OCI-LY7 (cell line): ENCODE results near the gene OASL. TPM values are rescaled to one million over a fixed set of nuclear protein-coding genes. Genes with fewer than 3 reads are reported as not detected.

Experiments used
- BruUV-seq: library from RNA; stranded (reverse); fragments of 400-500 nt; replicated peaks from 2 replicates; lab custom pipeline; 2021; lab: Mats Ljungman, UMichigan
- CTCF ChIA-PET: fragments of 300-600 bp; sonication (Branson Sonifier 250); formaldehyde crosslinking; loops from one replicate; lab custom pipeline; 2022; ENCODE audit warnings: antibody characterized with exemption; ENCODE audit not compliant: unreplicated experiment; lab: Charles Lee
- POLR2A ChIA-PET: fragments of 300-600 bp; sonication (Branson Sonifier 250); formaldehyde crosslinking; loops from one replicate; lab custom pipeline; 2022; ENCODE audit warnings: antibody characterized with exemption; lab: Charles Lee
- DNase-seq: peaks from one replicate; pipeline ENCODE4 v3.0.0-alpha.2; 2015; ENCODE audit warnings: low spot score
- H2AFZ ChIP-seq: fragments of 200-600 bp; sonication (generic), shearing (Covaris generic); 2 replicates; pipeline ENCODE4 v1.6.1; 2014; ENCODE audit warnings: mild to moderate bottlenecking, antibody characterized with exemption, low read length, moderate library complexity
- H3K27ac ChIP-seq: fragments of 200-600 bp; sonication (generic); 2 replicates; pipeline ENCODE4 v1.5.1; 2014; ENCODE audit warnings: mixed run types, low read depth, mild to moderate bottlenecking, moderate library complexity, low read length, inconsistent platforms; ENCODE audit not compliant: poor library complexity, severe bottlenecking
- H3K36me3 ChIP-seq: fragments of 200-600 bp; sonication (generic); 2 replicates; pipeline ENCODE4 v1.6.1; 2014; ENCODE audit warnings: mild to moderate bottlenecking, antibody characterized with exemption, low read length, moderate library complexity, mixed read lengths; ENCODE audit not compliant: insufficient read depth
- H3K4me1 ChIP-seq: fragments of 200-600 bp; sonication (generic); 2 replicates; pipeline ENCODE4 v1.5.1; 2014; ENCODE audit warnings: mild to moderate bottlenecking, low read length; ENCODE audit not compliant: insufficient read depth, poor library complexity, severe bottlenecking
- H3K4me2 ChIP-seq: fragments of 200-600 bp; sonication (generic); 2 replicates; pipeline ENCODE4 v1.6.1; 2014; ENCODE audit warnings: mild to moderate bottlenecking, low read length
- H3K4me3 ChIP-seq: fragments of 200-600 bp; sonication (generic); 2 replicates; pipeline ENCODE4 v1.5.1; 2014; ENCODE audit warnings: mild to moderate bottlenecking, low read depth, low read length; ENCODE audit not compliant: poor library complexity, severe bottlenecking
- H3K79me2 ChIP-seq: fragments of 200-600 bp; sonication (generic); 2 replicates; pipeline ENCODE4 v1.6.1; 2016; ENCODE audit warnings: low read depth, mild to moderate bottlenecking, low read length, moderate library complexity, mixed read lengths; ENCODE audit not compliant: insufficient read depth
- H3K9me2 ChIP-seq: fragments of 200-600 bp; sonication (generic); 2 replicates; pipeline ENCODE4 v1.6.1; 2016; ENCODE audit warnings: mild to moderate bottlenecking, low read length, mixed read lengths; ENCODE audit not compliant: insufficient read depth
- H3K9me3 ChIP-seq: fragments of 200-600 bp; sonication (generic); 2 replicates; pipeline ENCODE4 v1.6.1; 2014; ENCODE audit warnings: mild to moderate bottlenecking, mixed run types, low read length, mixed read lengths
- H4K20me1 ChIP-seq: fragments of 200-600 bp; sonication (generic); 2 replicates; pipeline ENCODE4 v1.6.1; 2014; ENCODE audit warnings: mild to moderate bottlenecking, antibody characterized with exemption, low read length, moderate library complexity, mixed read lengths; ENCODE audit not compliant: insufficient read depth
- EZH2phosphoT487 ChIP-seq: fragments of 200-600 bp; sonication (generic); IDR thresholded peaks from 2 replicates; pipeline ENCODE4 v1.6.1; 2018; ENCODE audit warnings: low read depth, borderline replicate concordance, mild to moderate bottlenecking, mixed run types, antibody characterized with exemption, low read length, moderate library complexity, mixed read lengths
- intact Hi-C: fragments of 100-400 bp; cut with micrococcal nuclease; formaldehyde crosslinking; loops from one replicate; pipeline ENCODE4 v1.10.0; 2022; ENCODE audit not compliant: unreplicated experiment
- total RNA-seq, 2 experiments: library from RNA; depleted of rRNA in 1 of 2; stranded (reverse); fragments of >200 nt in 1 of 2; shearing (Covaris generic) in 1 of 2; gene quantifications; 2 replicates each; pipeline ENCODE4 v1.2.3, GENCODE V29; 2014 to 2022
- TF ChIP-seq, protein P1 (sequence below): fragments of 200-600 bp; sonication (generic); conservative IDR thresholded peaks from 2 replicates; pipeline ENCODE4 v1.5.1; 2014; ENCODE audit warnings: mild to moderate bottlenecking, antibody characterized with exemption, low read length, moderate library complexity, mixed read lengths

Gene OASL
- total RNA-seq, 2 experiments from 2014 or later = 0.09 to 0.25 TPM

DNA sequence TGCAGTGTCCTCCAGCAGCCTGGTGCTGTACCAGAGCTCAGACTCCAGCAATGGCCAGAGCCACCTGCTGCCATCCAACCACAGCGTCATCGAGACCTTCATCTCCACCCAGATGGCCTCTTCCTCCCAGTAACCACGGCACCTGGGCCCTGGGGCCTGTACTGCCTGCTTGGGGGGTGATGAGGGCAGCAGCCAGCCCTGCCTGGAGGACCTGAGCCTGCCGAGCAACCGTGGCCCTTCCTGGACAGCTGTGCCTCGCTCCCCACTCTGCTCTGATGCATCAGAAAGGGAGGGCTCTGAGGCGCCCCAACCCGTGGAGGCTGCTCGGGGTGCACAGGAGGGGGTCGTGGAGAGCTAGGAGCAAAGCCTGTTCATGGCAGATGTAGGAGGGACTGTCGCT, 38.0 kb downstream of the OASL start:
- intact Hi-C loops = no loop called here
- TF ChIP-seq, protein P1, sequence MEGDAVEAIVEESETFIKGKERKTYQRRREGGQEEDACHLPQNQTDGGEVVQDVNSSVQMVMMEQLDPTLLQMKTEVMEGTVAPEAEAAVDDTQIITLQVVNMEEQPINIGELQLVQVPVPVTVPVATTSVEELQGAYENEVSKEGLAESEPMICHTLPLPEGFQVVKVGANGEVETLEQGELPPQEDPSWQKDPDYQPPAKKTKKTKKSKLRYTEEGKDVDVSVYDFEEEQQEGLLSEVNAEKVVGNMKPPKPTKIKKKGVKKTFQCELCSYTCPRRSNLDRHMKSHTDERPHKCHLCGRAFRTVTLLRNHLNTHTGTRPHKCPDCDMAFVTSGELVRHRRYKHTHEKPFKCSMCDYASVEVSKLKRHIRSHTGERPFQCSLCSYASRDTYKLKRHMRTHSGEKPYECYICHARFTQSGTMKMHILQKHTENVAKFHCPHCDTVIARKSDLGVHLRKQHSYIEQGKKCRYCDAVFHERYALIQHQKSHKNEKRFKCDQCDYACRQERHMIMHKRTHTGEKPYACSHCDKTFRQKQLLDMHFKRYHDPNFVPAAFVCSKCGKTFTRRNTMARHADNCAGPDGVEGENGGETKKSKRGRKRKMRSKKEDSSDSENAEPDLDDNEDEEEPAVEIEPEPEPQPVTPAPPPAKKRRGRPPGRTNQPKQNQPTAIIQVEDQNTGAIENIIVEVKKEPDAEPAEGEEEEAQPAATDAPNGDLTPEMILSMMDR = no peak
- TF ChIP-seq EZH2phosphoT487 = no peak
- Histone ChIP-seq H3K9me3 (no peaks in the 10 kb centered on the region), H4K20me1 (no peaks in the 10 kb centered on the region), H3K4me3 (no peak overlapping the region), H3K36me3 (peaks cover 36% of the 10 kb centered on the region), H3K27ac (no peak overlapping the region), H3K79me2 (no peaks in the 10 kb centered on the region), H3K9me2 (no peaks in the 10 kb centered on the region), H3K4me1 (peaks cover 8% of the 10 kb centered on the region), H2AFZ (no peak overlapping the region), H3K4me2 (no peak overlapping the region)
- BruUV-seq = no TSS peak
- DNase-seq = no peak
- ChIA-PET CTCF (no interaction called here), POLR2A (interaction anchor here (0.5 kb wide), 1 partner anchor 105 kb away, joined by 3 read pairs; no protein-coding TSS in a partner anchor)

DNA sequence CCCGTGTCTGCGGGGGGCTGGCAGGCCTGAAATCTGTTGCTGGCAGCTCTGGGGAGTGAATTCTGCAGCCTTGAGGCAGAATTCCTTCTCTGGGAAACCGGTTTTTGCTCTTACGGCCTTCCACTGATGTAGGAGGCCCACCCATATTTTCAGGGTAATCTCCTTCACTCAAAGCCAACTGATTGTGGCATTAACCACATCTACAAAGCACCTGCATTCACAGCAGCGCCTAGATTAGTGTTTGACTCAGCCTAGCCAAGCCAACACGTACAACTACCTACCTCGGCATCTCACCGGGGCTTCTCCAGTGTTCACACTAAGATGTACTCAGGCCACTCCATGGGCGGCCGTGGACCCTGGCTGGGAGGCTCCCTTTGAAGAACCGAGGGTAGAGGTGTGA, 38.5 kb downstream of the OASL start:
- H3K9me2 ChIP-seq = no peaks in the 10 kb centered on the region
- BruUV-seq = no TSS peak
- no peak for DNase-seq
- CTCF ChIA-PET = no interaction called here
- H3K9me3 ChIP-seq = no peaks in the 10 kb centered on the region
- peaks cover 8% of the 10 kb centered on the region for H3K4me1 ChIP-seq
- no peak overlapping the region for H3K4me2 ChIP-seq
- TF ChIP-seq, protein P1 = no peak
- no peak for TF ChIP-seq EZH2phosphoT487
- H3K4me3 ChIP-seq = no peak overlapping the region
- intact Hi-C loops = no loop called here
- no peak overlapping the region for H2AFZ ChIP-seq
- peaks cover 32% of the 10 kb centered on the region for H3K36me3 ChIP-seq
- H4K20me1 ChIP-seq = no peaks in the 10 kb centered on the region
- no peaks in the 10 kb centered on the region for H3K79me2 ChIP-seq
- no peak overlapping the region for H3K27ac ChIP-seq
- POLR2A ChIA-PET = no interaction called here

DNA sequence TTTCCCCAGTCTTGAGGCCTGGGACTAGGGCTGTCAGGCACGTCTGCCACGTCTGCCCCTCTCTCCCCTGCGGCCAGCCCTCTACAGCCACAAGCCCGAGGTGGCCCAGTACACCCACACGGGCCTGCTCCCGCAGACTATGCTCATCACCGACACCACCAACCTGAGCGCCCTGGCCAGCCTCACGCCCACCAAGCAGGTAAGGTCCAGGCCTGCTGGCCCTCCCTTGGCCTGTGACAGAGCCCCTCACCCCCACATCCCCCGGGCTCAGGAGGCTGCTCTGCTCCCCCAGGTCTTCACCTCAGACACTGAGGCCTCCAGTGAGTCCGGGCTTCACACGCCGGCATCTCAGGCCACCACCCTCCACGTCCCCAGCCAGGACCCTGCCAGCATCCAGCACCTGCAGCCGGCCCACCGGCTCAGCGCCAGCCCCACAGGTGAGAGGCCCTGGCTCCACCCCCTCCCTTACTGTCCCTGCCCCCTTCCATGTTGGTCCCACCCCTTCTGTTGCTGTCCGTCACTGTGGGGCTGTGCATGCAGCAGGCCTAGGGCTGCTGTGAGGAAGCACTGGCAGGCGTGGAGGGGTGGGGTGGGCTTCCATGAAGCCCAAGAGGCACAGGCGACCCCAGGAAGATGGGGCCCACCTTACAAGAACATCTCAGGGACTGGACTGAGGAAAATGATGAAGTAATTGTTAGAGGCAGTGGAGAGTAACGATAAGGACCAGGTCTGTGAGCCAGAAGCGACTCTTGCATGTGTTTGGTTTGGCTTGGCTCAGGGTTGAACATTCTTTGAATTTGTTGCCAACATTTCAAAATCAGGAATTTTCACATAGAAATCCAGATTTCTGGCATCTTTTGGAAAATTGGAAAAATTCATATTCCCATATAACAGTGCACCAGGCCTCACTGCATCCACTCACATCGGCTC, 39.6 kb downstream of the OASL start:
- ChIA-PET CTCF (no interaction called here), POLR2A (interaction anchor here (0.5 kb wide), 1 partner anchor 794 kb away, joined by 3 read pairs; no protein-coding TSS in a partner anchor)
- peaks cover 24% of the 10 kb centered on the region; the same call in 1 of the 2 replicates for H3K36me3 ChIP-seq

More for the DNA sequence above, 39.6 kb downstream of the OASL start:
- H3K79me2 ChIP-seq = no peaks in the 10 kb centered on the region
- no peak for DNase-seq
- H3K4me2 ChIP-seq = no peak overlapping the region
- no peak overlapping the region for H3K27ac ChIP-seq
- peaks cover 8% of the 10 kb centered on the region for H3K4me1 ChIP-seq
- H3K9me2 ChIP-seq = no peaks in the 10 kb centered on the region
- H4K20me1 ChIP-seq = no peaks in the 10 kb centered on the region
- no peak for TF ChIP-seq EZH2phosphoT487
- TF ChIP-seq, protein P1 = no peak
- no peak overlapping the region for H2AFZ ChIP-seq
- no TSS peak for BruUV-seq
- no peaks in the 10 kb centered on the region for H3K9me3 ChIP-seq
- intact Hi-C loops = loop anchor here (5.0 kb wide), 1 partner anchor 98 kb away; no protein-coding TSS in a partner anchor
- no peak overlapping the region for H3K4me3 ChIP-seq
